Lower leg skin (tissue), 4 donors: ENCODE measurements around the gene MRPS18B. TPM values are rescaled to one million over a fixed set of nuclear protein-coding genes. Genes with fewer than 3 reads are reported as not detected.

ENCODE experiments used
- DNase-seq, 2 donors: peaks; one replicate each; pipeline ENCODE4 v3.0.0-alpha.2; 2019; ENCODE audit warnings: low spot score in 2 of 2
- H3K4me3 ChIP-seq: fragments of 200-600 bp; sonication (generic); 2 replicates; pipeline ENCODE4 v1.5.1; 2017; ENCODE audit warnings: mild to moderate bottlenecking, low read depth; ENCODE audit not compliant: poor library complexity, severe bottlenecking
- CTCF ChIP-seq, 3 donors: fragments of 450-650 bp; IDR thresholded peaks; one replicate each; pipeline ENCODE4 v1.5.1; 2016; ENCODE audit warnings: antibody characterized with exemption in 3 of 3, mild to moderate bottlenecking in 3 of 3, moderate library complexity in 2 of 3
- POLR2A ChIP-seq, 2 donors: fragments of 450-650 bp; IDR thresholded peaks; one replicate each; pipeline ENCODE4 v1.6.1; 2016 to 2017; ENCODE audit warnings: antibody characterized with exemption in 2 of 2, mild to moderate bottlenecking in 1 of 2, moderate library complexity in 1 of 2
- WGBS, 2 donors: methylation state at CpG; one replicate each; pipeline ENCODE4 v1.1.5; 2018; 5-methylcytosine and 5-hydroxymethylcytosine counted together
- intact Hi-C: fragments of 100-400 bp; cut with DNase I; formaldehyde crosslinking; loops from one replicate; pipeline ENCODE4 v1.15.0; 2023; ENCODE audit warnings: low total_unique reads
- microRNA counts, 2 donors: library from miRNA; unstranded; fragments of <30 nt; microRNA quantifications; one replicate each; lab custom pipeline; 2016
- microRNA-seq, 2 donors: library from miRNA; unstranded; fragments of <30 nt; microRNA quantifications; one replicate each; pipeline ENCODE4, GENCODE V29; 2016; ENCODE audit warnings: borderline replicate concordance in 2 of 2, borderline number of aligned reads in 1 of 2
- total RNA-seq, 4 donors: library from RNA; depleted of rRNA; stranded (reverse); fragments of >200 nt; gene quantifications; one replicate each; pipeline ENCODE4 v1.1.0, GENCODE V29; 2016

The MRPS18B gene
- total RNA-seq, 4 donors from 2014 or later = 57.2 to 64.8 (median 62.2) TPM

GRCh38 chr6:30672445-30673253 is 55.0 kb downstream of the MRPS18B start, which contains the start of gene DHX16:
TSS of gene DHX16 (minus strand) at chr6:30673006. CDS start at chr6:30672841, 165 bp downstream.
- intact Hi-C loops = no loop called here
- H3K4me3 ChIP-seq = peak within 1 kb of the TSS; percentile 88
- DNase-seq = peak; percentile 95 to 99
- TF ChIP-seq POLR2A (IDR thresholded peaks at IDR 0.05) (no peak), CTCF (IDR thresholded peaks at IDR 0.05) (peak in 1 of 3 donors; percentile 39)
- WGBS, 2 donors = 1% methylated on average over 50 to 53 of the region's 57 CpGs

MicroRNAs within 50 kb of the gene (microRNA counts, 767-probe panel; counts per million panel counts)
- 0 to 358 counts per million in 2 donors for microRNA hsa-miR-877-5p (lab: Ali Mortazavi, UCI)

Small RNA genes within 50 kb of the gene (microRNA-seq; reads per million reads assigned to microRNA genes)
- 18.7 to 31.3 reads per million in 2 donors for gene MIR877

Other genes starting within 250 kb of the MRPS18B start
- 100 to 1,000 TPM; 685 to 929 (median 835) TPM for gene HLA-E, start 128.3 kb upstream of the MRPS18B start, total RNA-seq
- 10 to 100 TPM; 30.4 to 39.6 (median 33.4) TPM for gene GNL1, start 61.4 kb upstream of the MRPS18B start, total RNA-seq
- 10 to 100 TPM in 2 of 4 donors, 1 to 10 TPM in 2; 4.5 to 14.0 (median 8.5) TPM for gene PRR3, start 60.5 kb upstream of the MRPS18B start, total RNA-seq
- 10 to 100 TPM; 39.3 to 57.7 (median 47.1) TPM for gene ABCF1, start 46.4 kb upstream of the MRPS18B start, total RNA-seq
- 10 to 100 TPM; 32.5 to 61.5 (median 49.4) TPM for gene PPP1R10, start 597 bp upstream of the MRPS18B start, total RNA-seq
- 1 to 10 TPM; 1.9 to 7.8 (median 5.6) TPM for gene ATAT1, start 9.0 kb downstream of the MRPS18B start, total RNA-seq
- gene C6orf136, start 29.3 kb downstream of the MRPS18B start, total RNA-seq = 10 to 100 TPM in 3 of 4 donors, 1 to 10 TPM in 1; 9.6 to 31.9 (median 13.9) TPM
- gene DHX16, start 55.2 kb downstream of the MRPS18B start, total RNA-seq = 10 to 100 TPM; 25.0 to 37.0 (median 32.9) TPM
- 10 to 100 TPM; 23.6 to 34.1 (median 27.3) TPM for gene PPP1R18, start 68.8 kb downstream of the MRPS18B start, total RNA-seq
- 1 to 10 TPM; 4.3 to 6.9 (median 6.1) TPM for gene NRM, start 73.1 kb downstream of the MRPS18B start, total RNA-seq
- gene MDC1, start 99.4 kb downstream of the MRPS18B start, total RNA-seq = 10 to 100 TPM in 1 of 4 donors, 1 to 10 TPM in 3; 9.7 to 21.4 (median 9.8) TPM
- gene TUBB, start 102.5 kb downstream of the MRPS18B start, total RNA-seq = 100 to 1,000 TPM; 119 to 179 (median 156) TPM
- gene FLOT1, start 124.8 kb downstream of the MRPS18B start, total RNA-seq = 10 to 100 TPM; 40.2 to 64.1 (median 42.5) TPM
- gene IER3, start 126.7 kb downstream of the MRPS18B start, total RNA-seq = 10 to 100 TPM; 20.9 to 56.5 (median 33.3) TPM